Fibroblast of skin of right biceps (primary cell): Measurements from ENCODE around the gene DAGLA.

Source experiments
- DNase-seq: peaks from one replicate; pipeline ENCODE4 v3.0.0-alpha.2; 2013

DAGLA gene

DNA sequence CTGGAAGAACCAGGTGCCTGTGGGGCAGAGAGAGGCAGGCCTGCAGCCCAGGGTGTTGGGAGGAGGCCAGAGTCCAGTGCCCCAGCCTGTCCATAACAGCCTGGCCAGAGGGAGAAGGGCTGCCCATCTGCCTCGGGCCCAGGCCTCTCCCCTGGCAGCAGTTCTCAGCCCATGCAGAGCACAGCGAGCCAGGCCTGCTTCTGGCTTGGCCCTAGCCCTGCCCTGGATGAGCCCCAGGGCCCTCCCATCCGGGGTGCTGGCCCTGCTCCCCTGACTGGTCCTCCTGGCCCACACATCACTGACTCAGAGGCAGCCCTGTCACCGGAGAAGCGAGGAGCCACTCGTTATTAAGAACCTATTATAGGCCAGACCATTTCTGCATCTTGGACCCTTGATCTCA, 52.5 kb downstream of the DAGLA start:
- DNase-seq, result no peak

DNA sequence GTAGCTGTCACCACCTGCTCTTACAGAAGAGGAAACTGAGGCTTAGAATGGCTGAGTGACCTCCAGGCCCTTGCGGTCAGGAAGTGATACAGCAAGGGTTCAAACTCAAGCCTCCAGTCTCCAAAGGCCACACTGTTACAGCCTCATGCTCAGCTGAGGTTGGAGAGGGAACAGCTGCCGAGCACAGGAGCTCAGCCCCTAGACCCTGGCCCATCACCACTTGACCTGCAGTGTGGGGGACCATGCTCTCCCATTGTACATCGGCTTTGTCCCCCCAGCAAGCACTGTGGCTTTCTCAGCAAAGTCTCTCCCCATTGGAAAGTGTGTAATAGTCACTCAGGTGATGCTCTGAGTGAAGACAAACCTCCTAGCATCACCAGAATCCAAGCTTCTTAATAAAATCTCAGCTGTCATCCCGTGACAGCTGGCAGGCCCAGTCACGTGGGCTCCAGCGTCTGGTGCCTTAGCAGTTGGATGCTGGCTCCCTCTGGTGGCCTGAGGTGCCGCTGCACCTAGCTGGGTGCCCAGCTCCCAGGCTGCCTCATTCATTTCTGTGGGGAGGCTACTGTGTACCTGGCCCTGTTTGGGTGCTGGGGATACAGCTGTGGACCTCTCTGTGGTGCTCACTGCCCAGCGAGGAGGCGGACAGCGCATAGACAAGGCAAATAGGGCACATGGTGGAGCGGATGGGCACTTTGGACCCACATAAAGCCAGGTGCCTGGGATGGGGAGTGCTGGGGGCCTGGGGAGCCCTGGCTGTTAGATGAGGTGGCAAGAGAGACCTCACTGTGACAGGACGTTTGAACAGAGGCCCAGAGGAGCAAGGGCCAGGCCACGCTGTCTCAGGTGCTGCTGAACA, 53.2 kb downstream of the DAGLA start:
- peak; percentile 71 for DNase-seq

DNA sequence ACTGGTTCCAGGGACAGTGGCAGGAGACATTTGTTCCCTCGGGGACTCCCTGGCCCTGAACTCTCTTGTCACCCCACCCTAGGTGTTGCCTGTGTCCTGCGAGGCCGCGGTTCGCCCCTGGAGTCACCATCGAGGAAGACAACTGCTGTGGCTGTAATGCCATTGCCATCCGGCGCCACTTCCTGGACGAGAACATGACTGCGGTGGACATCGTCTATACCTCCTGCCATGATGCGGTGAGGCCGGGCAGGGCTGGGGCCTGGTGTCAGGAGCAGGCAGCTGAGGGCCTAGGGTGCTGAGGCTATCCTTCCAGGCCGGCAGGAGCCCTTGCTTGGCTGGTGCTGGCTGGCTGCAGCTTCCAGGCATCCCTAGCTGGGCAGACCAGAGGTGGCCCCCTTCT, 54.6 kb downstream of the DAGLA start:
- no peak for DNase-seq

GRCh38 chr11:61735391-61735790, 55.2 kb downstream of the DAGLA start:
- DNase-seq, result no peak

DNA sequence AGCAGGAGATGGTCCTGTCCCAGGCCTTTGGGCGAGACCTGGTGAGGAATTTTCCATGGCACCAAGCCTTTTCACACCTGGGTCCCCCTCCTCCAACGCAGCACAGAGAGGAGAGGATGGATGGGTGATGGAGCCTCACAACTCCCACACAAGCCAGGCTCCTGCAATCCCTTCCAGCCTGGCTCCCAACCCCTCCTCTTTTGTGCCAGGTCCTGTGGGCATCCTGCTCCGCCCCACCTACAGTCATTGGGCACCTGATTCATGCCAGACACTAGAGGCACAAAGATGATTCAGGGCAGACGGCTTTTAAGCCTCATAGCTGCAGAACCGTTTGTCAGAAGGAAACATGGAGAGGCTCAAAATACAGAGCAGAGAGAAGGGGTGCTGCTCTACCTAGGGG, 56.1 kb downstream of the DAGLA start:
- DNase-seq, result no peak

- no peak for DNase-seq
Observed at GRCh38 chr11:61737131-61737530, 56.9 kb downstream of the DAGLA start.

- DNase-seq, result no peak
Observed at GRCh38 chr11:61737636-61738386, 57.6 kb downstream of the DAGLA start.

GRCh38 chr11:61738776-61739175, 58.6 kb downstream of the DAGLA start:
- DNase-seq, result no peak

DNA sequence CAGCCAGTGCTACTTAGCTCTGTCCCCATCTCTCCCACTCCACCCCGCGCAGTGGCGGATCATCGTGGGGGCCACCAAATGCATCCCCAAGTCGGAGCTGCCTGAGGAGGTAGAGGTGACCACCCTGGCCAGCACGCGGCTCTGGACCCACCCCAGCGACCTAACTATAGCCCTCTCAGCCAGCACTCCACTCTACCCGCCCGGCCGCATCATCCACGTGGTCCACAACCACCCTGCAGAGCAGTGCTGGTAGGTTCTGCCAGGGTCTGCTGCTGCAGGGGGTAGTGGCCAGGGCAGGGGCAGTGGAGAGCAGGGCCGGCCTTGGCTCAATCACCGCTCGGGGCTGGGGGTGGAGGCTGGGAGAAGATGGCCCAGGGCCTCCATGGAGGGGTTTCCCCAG, 59.2 kb downstream of the DAGLA start:
- DNase-seq, result no peak

DNA sequence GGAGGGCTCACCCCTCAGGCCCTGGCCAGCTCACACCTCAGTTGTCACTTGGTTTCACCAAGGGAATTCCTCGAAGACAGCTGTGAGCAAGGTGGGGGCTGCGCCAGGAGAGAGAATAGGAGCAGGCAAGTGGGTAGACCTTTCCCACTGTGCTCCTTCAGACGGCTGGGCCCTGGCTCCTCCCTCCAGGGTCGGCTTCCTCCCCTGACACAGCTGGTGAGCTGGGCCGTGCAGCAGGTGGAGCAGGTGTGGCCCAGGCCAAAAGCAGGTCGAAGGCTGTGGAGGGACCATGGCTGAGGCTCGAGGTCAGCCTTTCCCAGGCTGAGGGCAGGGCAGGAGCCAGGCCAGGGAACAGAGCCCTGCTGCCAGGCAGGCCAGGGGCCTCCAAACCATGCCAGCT, 59.8 kb downstream of the DAGLA start:
- no peak for DNase-seq

DNA sequence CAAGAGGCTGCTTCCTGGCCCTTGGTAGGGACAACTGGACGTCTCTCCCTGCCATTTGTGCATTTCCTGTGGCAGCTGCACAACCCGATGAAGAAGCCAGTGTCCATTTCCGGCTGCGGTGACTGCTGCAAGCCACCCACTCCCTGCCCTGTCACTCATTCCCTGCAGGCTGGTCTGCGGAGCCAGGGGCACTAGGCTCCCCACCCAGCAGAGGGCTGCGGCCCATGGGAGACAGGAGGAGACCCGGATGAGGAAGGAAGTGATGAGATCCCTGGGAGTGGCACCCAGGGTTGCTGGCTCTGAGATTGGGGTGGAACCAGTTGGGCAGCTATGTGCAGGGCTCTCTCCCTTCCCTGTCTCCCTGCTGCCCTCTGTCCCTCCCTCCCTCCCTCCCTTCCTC, 62.2 kb downstream of the DAGLA start:
- no peak for DNase-seq

GRCh38 chr11:61743486-61744095, 63.4 kb downstream of the DAGLA start:
- DNase-seq, result no peak

DNA sequence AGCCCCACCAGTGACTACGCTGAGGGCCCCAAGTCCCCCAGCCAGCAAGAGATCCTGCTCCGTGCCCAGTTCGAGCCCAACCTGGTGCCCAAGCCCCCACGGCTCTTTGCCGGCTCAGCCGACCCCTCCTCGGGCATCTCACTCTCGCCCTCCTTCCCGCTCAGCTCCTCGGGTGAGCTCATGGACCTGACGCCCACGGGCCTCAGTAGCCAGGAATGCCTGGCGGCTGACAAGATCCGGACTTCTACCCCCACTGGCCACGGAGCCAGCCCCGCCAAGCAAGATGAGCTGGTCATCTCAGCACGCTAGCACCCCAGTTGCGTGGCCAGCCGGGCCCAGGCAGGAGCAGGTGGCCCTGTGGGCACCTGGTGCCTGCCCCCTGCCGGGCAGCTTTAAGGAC, 64.0 kb downstream of the DAGLA start:
- no peak for DNase-seq

DNA sequence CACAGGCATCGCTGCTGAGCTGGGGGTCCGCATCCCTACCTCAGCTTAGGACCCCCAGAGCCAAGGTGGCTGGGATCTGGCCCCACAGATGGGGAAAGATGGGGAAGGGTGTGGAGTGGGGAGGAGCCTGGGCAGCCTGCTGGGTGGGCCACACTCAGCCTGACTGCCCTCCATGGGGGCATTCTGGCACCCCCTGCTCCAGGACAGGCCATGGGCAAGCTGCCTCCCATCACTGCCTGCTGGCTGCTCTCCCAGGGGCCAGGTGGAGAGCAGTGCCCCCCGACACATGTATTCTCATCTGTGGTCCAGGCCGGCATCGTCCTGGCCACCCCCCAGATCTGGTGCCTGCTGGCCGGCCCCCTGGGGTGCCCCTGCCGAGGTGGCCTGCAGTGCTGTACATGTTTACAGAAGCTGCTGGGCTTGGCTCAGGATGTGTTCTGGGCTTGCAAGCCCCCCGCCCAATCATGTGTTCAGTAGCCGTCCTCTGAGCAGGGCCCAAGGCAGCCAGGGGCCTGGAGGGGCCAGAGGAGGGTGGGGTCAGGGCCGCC, 64.5 kb downstream of the DAGLA start:
- no peak for DNase-seq

- DNase-seq, result no peak
Observed at GRCh38 chr11:61745781-61746441, 65.7 kb downstream of the DAGLA start.

- no peak for DNase-seq
Observed at GRCh38 chr11:61746442-61747191, 66.4 kb downstream of the DAGLA start.

GRCh38 chr11:61747192-61747966, 67.2 kb downstream of the DAGLA start:
- DNase-seq, result peak; percentile 31

- no peak for DNase-seq
Observed at GRCh38 chr11:61747967-61748285, 67.7 kb downstream of the DAGLA start.

GRCh38 chr11:61749591-61750217, 69.5 kb downstream of the DAGLA start:
- DNase-seq, result no peak

- no peak for DNase-seq
Observed at GRCh38 chr11:61750631-61751273, 70.6 kb downstream of the DAGLA start.

DNA sequence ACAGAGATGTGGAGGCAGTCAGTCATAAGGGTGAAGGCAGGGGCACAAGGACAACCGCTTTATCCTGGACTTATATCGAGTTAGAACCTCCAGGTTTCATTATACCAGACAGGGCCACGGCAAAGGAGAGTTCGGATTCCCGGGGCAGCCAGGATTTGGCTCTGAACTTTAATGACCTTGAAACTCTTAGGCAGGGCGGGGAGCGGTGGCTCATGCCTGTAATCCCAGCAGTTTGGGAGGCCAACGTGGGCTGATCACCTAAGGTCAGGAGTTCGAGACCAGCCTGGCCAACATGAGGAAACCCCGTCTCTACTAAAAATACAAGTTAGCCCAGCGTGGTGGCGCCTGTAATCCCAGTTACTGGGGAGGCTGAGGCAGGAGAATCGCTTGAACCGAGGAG, 71.2 kb downstream of the DAGLA start:
- DNase-seq, result no peak
